Subcutaneous abdominal adipose tissue (tissue), 5 donors: ENCODE data around the gene CEBPE.
"Not testable (repeated sequence)": the region's sequence is repeated elsewhere in the genome, so short reads cannot be mapped to it uniquely, and the experiment has no call there.

ENCODE experiments used
- H3K27ac ChIP-seq: one replicate; pipeline ENCODE4 v1.7.0; 2013; ENCODE audit warnings: low read depth, mild to moderate bottlenecking, inconsistent platforms, low read length, moderate library complexity
- H3K27me3 ChIP-seq, 5 donors: one replicate each; pipeline ENCODE4 v1.7.0; 2013; ENCODE audit warnings: low read length in 5 of 5, inconsistent platforms in 1 of 5; ENCODE audit not compliant: control insufficient read depth in 5 of 5, insufficient read depth in 4 of 5
- H3K36me3 ChIP-seq, 5 donors: one replicate each; pipeline ENCODE4 v1.7.0; 2013; ENCODE audit warnings: low read length in 5 of 5; ENCODE audit not compliant: control insufficient read depth in 5 of 5, insufficient read depth in 5 of 5
- H3K4me1 ChIP-seq, 5 donors: one replicate each; pipeline ENCODE4 v1.7.0; 2013; ENCODE audit warnings: low read length in 5 of 5, mild to moderate bottlenecking in 3 of 5, moderate library complexity in 1 of 5; ENCODE audit not compliant: control insufficient read depth in 5 of 5, insufficient read depth in 5 of 5
- H3K4me3 ChIP-seq, 5 donors: one replicate each; pipeline ENCODE4 v1.7.0; 2013; ENCODE audit warnings: low read length in 5 of 5, low read depth in 1 of 5
- H3K9ac ChIP-seq, 5 donors: one replicate each; pipeline ENCODE4 v1.7.0; 2013; ENCODE audit warnings: low read length in 5 of 5, mild to moderate bottlenecking in 4 of 5, moderate library complexity in 3 of 5
- H3K9me3 ChIP-seq, 5 donors: one replicate each; pipeline ENCODE4 v1.7.0; 2013; ENCODE audit warnings: low read length in 5 of 5; ENCODE audit not compliant: control insufficient read depth in 5 of 5
- donor health status: healthy.
- donor health status: healthy.
- donor health status: healthy.
- donor health status: healthy.
- donor health status: healthy.

CEBPE gene

DNA sequence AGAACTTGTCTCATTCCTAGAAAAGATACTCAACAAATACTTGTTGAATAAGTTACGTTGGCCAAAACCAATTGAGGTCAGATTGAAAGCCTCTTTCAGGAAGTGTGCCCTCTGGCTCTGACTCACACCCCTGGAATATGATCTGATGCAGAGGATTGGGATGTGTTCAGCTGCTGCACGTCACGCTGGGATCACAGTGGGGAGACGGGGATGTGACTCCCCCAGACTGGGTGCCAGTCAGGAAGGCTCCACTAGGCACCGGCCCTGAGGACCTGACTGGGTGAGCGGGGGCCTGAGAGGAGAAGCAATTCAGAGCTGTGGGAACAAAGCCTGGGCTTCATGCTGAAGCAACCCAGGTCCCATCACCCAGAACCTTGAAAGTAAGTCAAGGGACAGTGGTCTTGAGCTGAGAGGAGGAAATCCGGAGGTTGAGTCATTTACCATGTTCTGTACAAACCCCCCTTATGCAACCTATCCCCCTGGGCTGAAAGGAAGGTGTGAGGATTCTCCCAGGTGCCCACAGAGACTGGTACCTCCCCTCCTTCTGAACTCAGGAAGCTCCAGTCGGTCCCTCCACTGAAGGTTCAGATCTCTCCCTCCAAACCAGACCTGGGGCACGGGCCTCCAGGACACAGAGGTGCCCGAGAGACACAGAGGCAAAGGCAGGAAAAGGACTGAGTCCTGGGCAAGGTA lies 3.9 kb downstream of the CEBPE start:
- Histone ChIP-seq H3K9me3 (no peaks in the 10 kb centered on the region), H3K36me3 (no peaks in the 10 kb centered on the region), H3K4me3 (no peak overlapping the region), H3K27me3 (peaks cover 0 to 11% (median 6%) of the 10 kb centered on the region in 5 donors), H3K27ac (no peak overlapping the region), H3K4me1 (peaks cover 4 to 34% (median 22%) of the 10 kb centered on the region in 5 donors), H3K9ac (no peak overlapping the region)

- Histone ChIP-seq H3K4me3 (no peak overlapping the region), H3K27ac (no peak overlapping the region), H3K4me1 (peaks cover 4 to 28% (median 17%) of the 10 kb centered on the region in 5 donors), H3K9me3 (no peaks in the 10 kb centered on the region), H3K9ac (no peak overlapping the region), H3K27me3 (peaks cover 0 to 11% (median 6%) of the 10 kb centered on the region in 5 donors), H3K36me3 (no peaks in the 10 kb centered on the region)
These were observed 4.4 kb downstream of the CEBPE start for GRCh38 chr14:23114669-23115038.

DNA sequence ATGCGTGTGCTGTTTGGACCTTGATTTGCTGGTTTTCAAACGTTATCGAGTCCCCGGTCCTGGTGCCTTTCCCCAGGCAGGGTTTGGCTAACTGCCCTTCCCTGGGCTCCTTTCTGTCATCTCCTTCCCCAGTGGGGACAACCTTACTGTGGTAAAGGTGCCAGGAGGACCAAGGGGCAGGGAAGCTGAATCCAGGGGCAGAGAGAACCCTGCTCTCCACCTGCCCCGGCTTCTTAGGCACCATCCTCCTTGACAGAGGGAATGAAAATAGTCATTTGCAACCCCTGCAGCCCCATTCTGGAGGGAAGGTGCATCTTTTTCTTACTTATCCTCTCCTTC lies 5.0 kb downstream of the CEBPE start:
- Histone ChIP-seq H3K36me3 (no peaks in the 10 kb centered on the region), H3K4me1 (peaks cover 4 to 23% (median 12%) of the 10 kb centered on the region in 5 donors), H3K9me3 (no peaks in the 10 kb centered on the region), H3K27me3 (peaks cover 0 to 11% (median 6%) of the 10 kb centered on the region in 5 donors), H3K4me3 (no peak overlapping the region), H3K9ac (no peak overlapping the region), H3K27ac (no peak overlapping the region)

GRCh38 chr14:23113431-23114119 lies 5.5 kb downstream of the CEBPE start:
- Histone ChIP-seq H3K9ac (no peak overlapping the region), H3K4me1 (peaks cover 4 to 22% (median 12%) of the 10 kb centered on the region in 5 donors), H3K36me3 (no peaks in the 10 kb centered on the region), H3K4me3 (no peak overlapping the region), H3K27ac (no peak overlapping the region), H3K27me3 (peaks cover 0 to 11% (median 6%) of the 10 kb centered on the region in 5 donors), H3K9me3 (no peaks in the 10 kb centered on the region)

DNA sequence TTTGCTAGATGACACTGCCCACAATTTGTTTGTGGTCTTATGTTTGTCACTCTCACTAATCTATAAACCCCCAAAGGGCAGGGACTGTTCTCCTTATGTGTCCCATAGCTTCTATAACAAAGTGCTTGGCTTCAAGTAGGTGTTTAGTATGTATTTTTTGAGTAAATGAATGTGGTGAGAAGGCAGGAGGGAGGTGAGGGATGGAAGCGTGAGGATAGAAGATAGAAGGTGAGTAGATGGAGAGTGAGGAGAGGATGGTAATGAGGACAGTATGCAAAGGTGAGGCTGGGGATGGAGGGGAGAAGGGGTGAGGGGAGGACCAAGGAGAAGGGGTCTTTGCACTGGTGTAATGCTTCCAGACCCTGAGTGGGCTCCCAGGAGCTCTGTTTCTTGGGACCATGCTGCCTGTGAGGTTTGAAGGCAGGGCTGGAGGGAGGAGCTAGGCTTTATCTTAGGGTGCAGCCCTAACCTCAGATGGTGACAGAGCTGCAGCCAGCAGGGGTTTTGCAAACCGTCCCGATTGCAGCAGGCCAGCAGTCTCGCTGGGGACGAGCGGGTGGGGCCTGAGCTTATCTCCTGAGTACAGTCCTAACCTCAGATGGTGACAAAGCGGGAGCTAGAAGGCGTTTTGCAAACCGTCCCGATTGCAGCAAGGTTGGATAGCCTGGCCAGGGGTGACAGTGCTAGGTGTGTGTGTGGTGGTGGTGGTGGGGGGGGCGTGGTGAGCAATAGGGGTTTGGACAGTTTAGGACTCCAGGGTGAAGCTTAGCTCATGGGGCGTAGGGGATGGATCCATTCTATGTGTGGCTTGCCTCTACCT lies 6.5 kb downstream of the CEBPE start:
- no peaks in the 10 kb centered on the region for H3K9me3 ChIP-seq
- peaks cover 0 to 11% (median 6%) of the 10 kb centered on the region in 5 donors for H3K27me3 ChIP-seq
- H3K36me3 ChIP-seq = no peaks in the 10 kb centered on the region
- no peak overlapping the region for H3K4me3 ChIP-seq
- H3K9ac ChIP-seq = no peak overlapping the region
- no peak overlapping the region for H3K27ac ChIP-seq
- peaks cover 4 to 20% (median 12%) of the 10 kb centered on the region in 5 donors for H3K4me1 ChIP-seq

DNA sequence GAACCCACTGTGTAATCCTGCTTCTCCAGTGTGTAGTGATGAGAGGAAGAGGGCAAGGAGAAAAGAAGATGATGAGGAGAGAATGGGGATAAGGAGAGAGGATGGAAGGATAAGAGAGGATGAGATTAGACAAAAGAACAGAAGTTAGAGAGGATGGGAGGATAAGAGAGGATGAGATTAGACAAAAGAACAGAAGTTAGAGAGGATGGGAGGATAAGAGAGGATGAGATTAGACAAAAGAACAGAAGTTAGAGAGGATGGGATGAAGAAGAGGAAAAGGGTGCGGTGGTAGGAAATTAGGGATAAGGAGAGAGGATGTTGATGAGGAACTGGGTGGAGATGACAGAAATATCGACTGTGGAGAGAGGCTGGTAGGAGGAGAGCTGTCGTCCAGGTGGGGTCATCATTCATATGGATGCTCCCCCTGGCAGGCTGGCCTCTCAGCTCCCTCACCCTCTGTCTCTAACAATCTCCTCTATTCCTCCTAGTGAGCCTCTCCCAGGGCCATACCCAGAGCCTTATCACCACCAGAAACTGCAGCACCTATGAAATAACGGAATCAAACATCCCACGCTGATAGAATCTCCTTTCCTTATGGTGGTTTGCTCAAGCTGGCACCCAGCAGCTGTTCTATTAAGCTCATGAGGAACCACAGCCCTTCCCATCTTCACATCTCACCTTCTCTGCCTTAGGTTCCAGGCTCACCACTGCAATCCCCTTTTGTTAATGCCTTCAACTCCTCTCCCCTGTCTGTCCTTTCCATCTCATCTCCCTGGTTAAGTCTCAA lies 8.3 kb downstream of the CEBPE start:
- Histone ChIP-seq H3K9ac (no peak overlapping the region), H3K9me3 (no peaks in the 10 kb centered on the region)

DNA sequence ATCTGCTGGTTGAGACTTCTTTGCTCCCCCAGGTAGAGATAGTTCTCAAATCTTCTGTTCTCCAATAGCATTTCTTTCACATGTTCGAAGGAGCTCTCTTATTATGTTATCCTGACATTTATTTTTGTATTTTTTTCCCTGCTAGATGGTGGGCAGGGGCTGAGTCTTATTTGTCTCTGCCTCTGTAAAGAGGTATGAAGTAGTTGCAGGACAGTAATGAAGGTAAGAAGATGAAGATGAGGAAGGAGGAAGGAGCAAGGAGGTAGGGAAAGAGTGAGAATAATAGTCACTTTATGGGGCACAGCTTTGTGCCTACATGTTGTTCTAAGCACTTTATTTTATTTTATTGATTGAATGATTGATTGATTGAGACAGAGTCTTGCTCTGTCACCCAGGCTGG lies 9.3 kb downstream of the CEBPE start:
- no peak overlapping the region for H3K27ac ChIP-seq
- H3K4me1 ChIP-seq = peaks cover 4 to 29% (median 14%) of the 10 kb centered on the region in 5 donors

More for the DNA sequence above, 8.3 kb downstream of the CEBPE start:
- Histone ChIP-seq H3K27me3 (peaks cover 0 to 11% (median 6%) of the 10 kb centered on the region in 5 donors), H3K4me1 (peaks cover 4 to 22% (median 12%) of the 10 kb centered on the region in 5 donors), H3K4me3 (no peak overlapping the region), H3K36me3 (no peaks in the 10 kb centered on the region), H3K27ac (no peak overlapping the region)

GRCh38 chr14:23108169-23108568 lies 10.9 kb downstream of the CEBPE start:
- H3K36me3 ChIP-seq, H3K9ac ChIP-seq, H3K27ac ChIP-seq, H3K9me3 ChIP-seq, H3K4me3 ChIP-seq: not testable (repeated sequence)
- Histone ChIP-seq H3K4me1 (peaks cover 1 to 20% (median 10%) of the 10 kb centered on the region in 5 donors), H3K27me3 (peaks cover 0 to 11% (median 3%) of the 10 kb centered on the region in 5 donors)

More for the DNA sequence above, 9.3 kb downstream of the CEBPE start:
- Histone ChIP-seq H3K9ac (no peak overlapping the region), H3K27me3 (peaks cover 0 to 11% (median 6%) of the 10 kb centered on the region in 5 donors), H3K9me3 (no peaks in the 10 kb centered on the region), H3K36me3 (no peaks in the 10 kb centered on the region), H3K4me3 (no peak overlapping the region)

GRCh38 chr14:23107620-23108019 lies 11.4 kb downstream of the CEBPE start:
- H3K9me3 ChIP-seq, H3K4me3 ChIP-seq, H3K36me3 ChIP-seq, H3K9ac ChIP-seq, H3K27me3 ChIP-seq, H3K27ac ChIP-seq: not testable (repeated sequence)
- H3K4me1 ChIP-seq = peaks cover 1 to 14% (median 8%) of the 10 kb centered on the region in 5 donors
